ENCODE data around the gene DUSP6.

DUSP6 gene

GRCh38 chr12:89309440-89309802 is 42.9 kb downstream of the DUSP6 start:
- H3K4me3 ChIP-seq (ENCODE audit: low read length) = no peak overlapping the region
- TF ChIP-seq CTCF (IDR thresholded peaks at IDR 0.05; ENCODE audit: insufficient read depth, low read depth, low read length, missing control alignments) = no peak
- DNase-seq (ENCODE audit: low read depth) = no peak

- DNase-seq (ENCODE audit: low read depth) = no peak
- no peak for TF ChIP-seq CTCF (IDR thresholded peaks at IDR 0.05; ENCODE audit: insufficient read depth, low read depth, low read length, missing control alignments)
- no peak overlapping the region for H3K4me3 ChIP-seq (ENCODE audit: low read length)
Observed at GRCh38 chr12:89307474-89308253, 44.6 kb downstream of the DUSP6 start.

- DNase-seq (ENCODE audit: low read depth) = peak; percentile 44
- TF ChIP-seq CTCF (IDR thresholded peaks at IDR 0.05; ENCODE audit: insufficient read depth, low read depth, low read length, missing control alignments) = no peak
- H3K4me3 ChIP-seq (ENCODE audit: low read length) = no peak overlapping the region
Observed at GRCh38 chr12:89306827-89307473, 45.4 kb downstream of the DUSP6 start.

- H3K4me3 ChIP-seq (ENCODE audit: low read length) = no peak overlapping the region
- no peak for TF ChIP-seq CTCF (IDR thresholded peaks at IDR 0.05; ENCODE audit: insufficient read depth, low read depth, low read length, missing control alignments)
Observed at GRCh38 chr12:89305373-89305772, 46.9 kb downstream of the DUSP6 start.

DNA sequence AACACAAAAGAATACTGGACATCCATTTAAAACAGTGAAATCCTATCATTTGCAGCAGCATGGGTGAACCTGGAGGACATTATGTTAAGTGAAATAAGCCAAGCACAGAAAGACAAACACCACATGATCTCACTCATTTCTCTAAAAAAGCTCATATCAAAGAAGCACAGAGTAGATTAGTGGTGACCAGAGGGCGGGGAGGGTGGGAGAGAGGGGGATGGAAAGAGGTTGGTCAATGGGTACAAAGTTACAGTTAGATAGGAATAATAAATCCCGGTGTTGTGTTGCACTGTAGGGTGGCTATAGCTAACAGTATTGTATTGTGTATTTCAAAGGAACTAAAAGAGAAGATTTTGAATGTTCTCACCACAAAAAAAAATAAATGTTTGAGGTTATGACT is 52.4 kb downstream of the DUSP6 start:
- no peak overlapping the region for H3K4me3 ChIP-seq (ENCODE audit: low read length)
- no peak for DNase-seq (ENCODE audit: low read depth)
- no peak for TF ChIP-seq CTCF (IDR thresholded peaks at IDR 0.05; ENCODE audit: insufficient read depth, low read depth, low read length, missing control alignments)

More at GRCh38 chr12:89305373-89305772, 46.9 kb downstream of the DUSP6 start:
- DNase-seq (ENCODE audit: low read depth) = no peak

DNA sequence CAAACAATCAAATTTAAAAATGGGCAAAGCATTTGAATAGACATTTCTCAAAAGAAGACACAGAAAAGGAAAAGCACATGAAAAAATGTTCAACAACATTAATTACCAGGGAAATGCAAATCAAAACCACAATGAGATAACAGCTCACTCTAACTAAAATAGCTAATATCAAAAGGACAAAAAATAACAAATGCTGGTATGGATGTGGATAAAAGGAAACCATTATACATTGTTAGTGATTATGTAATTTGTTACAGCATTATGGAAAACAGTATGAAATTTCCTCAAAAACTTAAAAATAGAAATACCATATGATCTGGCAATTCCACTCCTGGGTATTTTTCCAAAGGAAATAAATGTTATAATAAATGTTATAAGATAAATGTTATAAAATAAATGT is 52.9 kb downstream of the DUSP6 start:
- no peak for DNase-seq (ENCODE audit: low read depth)
- no peak overlapping the region for H3K4me3 ChIP-seq (ENCODE audit: low read length)
- no peak for TF ChIP-seq CTCF (IDR thresholded peaks at IDR 0.05; ENCODE audit: insufficient read depth, low read depth, low read length, missing control alignments)

Measured in epithelial cell of esophagus (primary cell).